Measurements from ENCODE around the gene PLA2G4E. TPM values are rescaled to one million over a fixed set of nuclear protein-coding genes. Genes with fewer than 3 reads are reported as not detected.

Gene PLA2G4E
- total RNA-seq, 3 donors from 2014 or later (not counting 1 experiment from before 2014, with no cell fraction given): not detected

- DNase-seq (peak in 1 of 2 donors; percentile 14), ATAC-seq (no peak)
- Mint-ChIP-seq H3K4me1 (peaks cover 31 to 43% of the 10 kb centered on the region in 2 donors), H3K4me3 (no peak overlapping the region), H3K27me3 (ENCODE audit: low read depth in 2 of 2) (no peaks in the 10 kb centered on the region), H3K27ac (peak overlapping the region; percentile 41 to 86), H3K9me3 (no peaks in the 10 kb centered on the region), H3K36me3 (no peaks in the 10 kb centered on the region)
- Histone ChIP-seq H3K9me3 (ENCODE audit: control insufficient read depth, insufficient read depth, low read length) (no peaks in the 10 kb centered on the region), H3K27ac (ENCODE audit: low read length) (no peak overlapping the region), H3K4me1 (ENCODE audit: control insufficient read depth, insufficient read depth, low read length) (peaks cover 33% of the 10 kb centered on the region), H3K36me3 (ENCODE audit: control insufficient read depth, insufficient read depth, low read length) (no peaks in the 10 kb centered on the region), H3K4me3 (ENCODE audit: low read length) (no peak overlapping the region), H3K27me3 (ENCODE audit: control insufficient read depth, insufficient read depth, low read length) (no peaks in the 10 kb centered on the region)
- 44% methylated on average over 4 of the region's 4 CpGs for WGBS (ENCODE audit: insufficient coverage)
- intact Hi-C loops (cut with micrococcal nuclease): no loop called here
- TF ChIP-seq, protein P1, sequence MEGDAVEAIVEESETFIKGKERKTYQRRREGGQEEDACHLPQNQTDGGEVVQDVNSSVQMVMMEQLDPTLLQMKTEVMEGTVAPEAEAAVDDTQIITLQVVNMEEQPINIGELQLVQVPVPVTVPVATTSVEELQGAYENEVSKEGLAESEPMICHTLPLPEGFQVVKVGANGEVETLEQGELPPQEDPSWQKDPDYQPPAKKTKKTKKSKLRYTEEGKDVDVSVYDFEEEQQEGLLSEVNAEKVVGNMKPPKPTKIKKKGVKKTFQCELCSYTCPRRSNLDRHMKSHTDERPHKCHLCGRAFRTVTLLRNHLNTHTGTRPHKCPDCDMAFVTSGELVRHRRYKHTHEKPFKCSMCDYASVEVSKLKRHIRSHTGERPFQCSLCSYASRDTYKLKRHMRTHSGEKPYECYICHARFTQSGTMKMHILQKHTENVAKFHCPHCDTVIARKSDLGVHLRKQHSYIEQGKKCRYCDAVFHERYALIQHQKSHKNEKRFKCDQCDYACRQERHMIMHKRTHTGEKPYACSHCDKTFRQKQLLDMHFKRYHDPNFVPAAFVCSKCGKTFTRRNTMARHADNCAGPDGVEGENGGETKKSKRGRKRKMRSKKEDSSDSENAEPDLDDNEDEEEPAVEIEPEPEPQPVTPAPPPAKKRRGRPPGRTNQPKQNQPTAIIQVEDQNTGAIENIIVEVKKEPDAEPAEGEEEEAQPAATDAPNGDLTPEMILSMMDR (IDR thresholded peaks at IDR 0.05): no peak
These were observed 53.2 kb downstream of the PLA2G4E start for GRCh38 chr15:41967506-41968206.

DNA sequence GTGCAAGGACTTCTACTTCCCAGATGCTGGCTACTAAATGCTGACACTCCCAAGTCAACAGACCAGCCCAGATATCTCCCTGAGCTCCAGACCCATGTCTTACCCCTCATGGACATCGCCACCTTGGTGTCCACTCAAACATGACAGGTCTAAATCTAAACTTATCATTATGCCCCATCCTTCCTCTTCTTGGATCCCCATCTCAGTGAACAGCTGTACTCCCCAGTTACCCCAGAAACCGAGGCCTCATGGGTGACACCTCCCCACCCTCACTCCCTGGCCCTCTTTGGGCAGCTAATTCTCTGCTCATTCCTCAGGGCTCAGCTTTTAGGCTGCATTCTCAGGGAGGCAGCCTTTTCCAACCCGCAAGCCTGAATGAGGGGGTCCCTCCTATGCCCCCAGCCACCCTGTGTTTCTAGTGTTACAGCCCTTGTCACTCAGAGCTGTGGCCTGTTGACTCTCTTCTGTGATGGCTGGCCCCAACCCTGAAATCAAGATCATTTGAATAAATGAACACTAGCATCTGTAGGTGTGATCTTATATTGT lies 53.8 kb downstream of the PLA2G4E start:
- Mint-ChIP-seq H3K4me3 (no peak overlapping the region), H3K36me3 (no peaks in the 10 kb centered on the region), H3K27ac (peak overlapping the region in 1 of 2 donors; percentile 72), H3K9me3 (no peaks in the 10 kb centered on the region), H3K4me1 (peaks cover 29 to 40% of the 10 kb centered on the region in 2 donors), H3K27me3 (ENCODE audit: low read depth in 2 of 2) (no peaks in the 10 kb centered on the region)
- intact Hi-C loops (cut with micrococcal nuclease): no loop called here
- TF ChIP-seq, protein P1 (IDR thresholded peaks at IDR 0.05): no peak
- 81% methylated on average over 3 of the region's 3 CpGs for WGBS (ENCODE audit: insufficient coverage)
- no peak for ATAC-seq
- no peak for DNase-seq
- Histone ChIP-seq H3K27me3 (ENCODE audit: control insufficient read depth, insufficient read depth, low read length) (no peaks in the 10 kb centered on the region), H3K4me3 (ENCODE audit: low read length) (no peak overlapping the region), H3K9me3 (ENCODE audit: control insufficient read depth, insufficient read depth, low read length) (no peaks in the 10 kb centered on the region), H3K36me3 (ENCODE audit: control insufficient read depth, insufficient read depth, low read length) (no peaks in the 10 kb centered on the region), H3K27ac (ENCODE audit: low read length) (no peak overlapping the region), H3K4me1 (ENCODE audit: control insufficient read depth, insufficient read depth, low read length) (peaks cover 32% of the 10 kb centered on the region)

- H3K36me3 Mint-ChIP-seq: no peaks in the 10 kb centered on the region
- no peaks in the 10 kb centered on the region for H3K27me3 Mint-ChIP-seq (ENCODE audit: low read depth in 2 of 2)
- peaks cover 29% of the 10 kb centered on the region for H3K4me1 ChIP-seq (ENCODE audit: control insufficient read depth, insufficient read depth, low read length)
- no peak overlapping the region for H3K4me3 Mint-ChIP-seq
- H3K4me1 Mint-ChIP-seq: peaks cover 28 to 36% of the 10 kb centered on the region in 2 donors
- no peak overlapping the region for H3K4me3 ChIP-seq (ENCODE audit: low read length)
- H3K9me3 Mint-ChIP-seq: no peaks in the 10 kb centered on the region
- peak overlapping the region in 1 of 2 donors; percentile 72 for H3K27ac Mint-ChIP-seq
- no peaks in the 10 kb centered on the region for H3K36me3 ChIP-seq (ENCODE audit: control insufficient read depth, insufficient read depth, low read length)
- H3K27me3 ChIP-seq (ENCODE audit: control insufficient read depth, insufficient read depth, low read length): no peaks in the 10 kb centered on the region
- ATAC-seq (no peak), DNase-seq (no peak)
- WGBS (ENCODE audit: insufficient coverage): 80% methylated on average over 4 of the region's 4 CpGs
- TF ChIP-seq, protein P1 (IDR thresholded peaks at IDR 0.05): no peak
- intact Hi-C loops (cut with micrococcal nuclease): no loop called here
- no peak overlapping the region for H3K27ac ChIP-seq (ENCODE audit: low read length)
- no peaks in the 10 kb centered on the region for H3K9me3 ChIP-seq (ENCODE audit: control insufficient read depth, insufficient read depth, low read length)
These were observed 54.4 kb downstream of the PLA2G4E start for GRCh38 chr15:41966414-41966812.

Data from natural killer cell (primary cell).